ENCODE measurements around the gene HES7.

HES7 gene

DNA sequence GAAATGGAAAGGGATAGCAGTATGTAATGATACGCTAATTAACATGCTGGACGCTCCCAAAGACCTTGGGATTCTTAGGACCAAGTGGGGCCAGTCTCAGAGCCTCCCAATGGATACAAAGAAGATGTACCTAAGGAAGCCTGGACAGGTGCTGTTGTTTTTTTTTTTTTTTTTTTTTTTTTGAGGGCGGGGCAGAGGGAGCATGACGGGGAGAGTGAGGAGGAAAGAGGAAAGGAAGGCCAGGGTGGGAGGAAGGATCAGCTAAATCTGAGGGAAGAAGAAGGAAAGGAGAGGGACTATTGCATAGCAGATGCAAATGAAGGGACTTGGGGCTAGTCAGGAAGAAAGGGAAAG lies 36.3 kb upstream of the HES7 start:
- Histone ChIP-seq H3K4me3 (no peak overlapping the region), H3K27ac (peak overlapping the region; percentile 99 to 100)
- no peak for DNase-seq (ENCODE audit: low spot score)
- TF ChIP-seq, protein P1, sequence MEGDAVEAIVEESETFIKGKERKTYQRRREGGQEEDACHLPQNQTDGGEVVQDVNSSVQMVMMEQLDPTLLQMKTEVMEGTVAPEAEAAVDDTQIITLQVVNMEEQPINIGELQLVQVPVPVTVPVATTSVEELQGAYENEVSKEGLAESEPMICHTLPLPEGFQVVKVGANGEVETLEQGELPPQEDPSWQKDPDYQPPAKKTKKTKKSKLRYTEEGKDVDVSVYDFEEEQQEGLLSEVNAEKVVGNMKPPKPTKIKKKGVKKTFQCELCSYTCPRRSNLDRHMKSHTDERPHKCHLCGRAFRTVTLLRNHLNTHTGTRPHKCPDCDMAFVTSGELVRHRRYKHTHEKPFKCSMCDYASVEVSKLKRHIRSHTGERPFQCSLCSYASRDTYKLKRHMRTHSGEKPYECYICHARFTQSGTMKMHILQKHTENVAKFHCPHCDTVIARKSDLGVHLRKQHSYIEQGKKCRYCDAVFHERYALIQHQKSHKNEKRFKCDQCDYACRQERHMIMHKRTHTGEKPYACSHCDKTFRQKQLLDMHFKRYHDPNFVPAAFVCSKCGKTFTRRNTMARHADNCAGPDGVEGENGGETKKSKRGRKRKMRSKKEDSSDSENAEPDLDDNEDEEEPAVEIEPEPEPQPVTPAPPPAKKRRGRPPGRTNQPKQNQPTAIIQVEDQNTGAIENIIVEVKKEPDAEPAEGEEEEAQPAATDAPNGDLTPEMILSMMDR (IDR thresholded peaks at IDR 0.05): no peak

DNA sequence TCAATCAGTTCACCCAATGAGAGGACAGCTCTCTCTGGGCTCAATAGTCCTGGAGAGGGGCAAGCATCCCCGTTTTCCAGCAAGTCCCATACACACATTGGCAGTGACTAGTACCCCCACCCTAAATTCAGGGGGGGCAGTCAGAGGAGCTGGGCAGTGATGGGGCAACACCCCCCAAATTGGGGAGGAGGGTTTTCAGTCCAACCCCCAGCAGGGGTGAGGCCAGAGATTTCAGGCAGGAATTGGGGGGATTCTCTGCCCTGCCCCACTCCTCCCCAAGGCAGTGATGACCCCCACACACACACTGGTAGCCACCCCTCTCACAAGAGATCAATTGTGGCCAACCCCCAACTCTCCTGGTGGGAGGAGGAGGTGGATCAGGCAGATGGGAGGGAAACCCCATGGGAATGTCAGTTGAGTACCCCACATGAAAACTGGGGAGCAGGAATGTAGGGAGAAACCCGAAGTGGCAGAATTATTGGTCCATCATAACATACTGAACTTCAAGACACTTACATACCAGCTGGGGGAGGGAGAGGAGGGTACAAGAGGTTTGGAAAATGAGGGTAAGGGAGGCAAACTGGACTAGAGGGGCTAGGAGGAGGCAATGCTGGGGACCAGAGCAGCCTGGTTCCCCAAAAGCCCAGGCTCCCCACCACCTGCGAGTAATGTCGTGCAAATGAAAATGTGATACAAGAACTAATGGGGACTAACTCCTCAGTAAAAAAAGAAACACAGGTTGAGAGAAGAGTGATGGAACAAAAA lies 35.7 kb upstream of the HES7 start:
- peak; percentile 78 for DNase-seq (ENCODE audit: low spot score)
- TF ChIP-seq, protein P1 (IDR thresholded peaks at IDR 0.05): no peak
- Histone ChIP-seq H3K27ac (peak overlapping the region; percentile 37 to 100), H3K4me3 (no peak overlapping the region)

DNA sequence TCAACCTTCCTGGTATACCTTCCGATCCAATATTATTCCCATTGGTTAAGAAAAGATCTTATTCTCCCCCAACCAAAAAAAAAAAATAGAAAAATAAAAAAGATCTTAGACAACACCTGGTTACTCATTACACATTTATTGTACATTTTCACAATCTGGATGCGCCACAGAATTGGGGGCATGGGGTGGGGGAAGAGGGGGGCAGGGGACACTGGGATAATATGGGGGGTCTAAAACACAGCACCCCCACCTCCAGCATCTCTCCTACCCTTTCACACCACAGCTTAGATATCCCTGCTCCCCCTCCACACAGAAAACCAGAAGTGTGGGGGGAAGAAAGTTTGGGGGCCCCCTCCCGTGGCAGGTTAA lies 35.1 kb upstream of the HES7 start:
- Histone ChIP-seq H3K4me3 (no peak overlapping the region), H3K27ac (peak overlapping the region; percentile 37 to 100)
- TF ChIP-seq, protein P1 (IDR thresholded peaks at IDR 0.05): no peak
- no peak for DNase-seq (ENCODE audit: low spot score)

DNA sequence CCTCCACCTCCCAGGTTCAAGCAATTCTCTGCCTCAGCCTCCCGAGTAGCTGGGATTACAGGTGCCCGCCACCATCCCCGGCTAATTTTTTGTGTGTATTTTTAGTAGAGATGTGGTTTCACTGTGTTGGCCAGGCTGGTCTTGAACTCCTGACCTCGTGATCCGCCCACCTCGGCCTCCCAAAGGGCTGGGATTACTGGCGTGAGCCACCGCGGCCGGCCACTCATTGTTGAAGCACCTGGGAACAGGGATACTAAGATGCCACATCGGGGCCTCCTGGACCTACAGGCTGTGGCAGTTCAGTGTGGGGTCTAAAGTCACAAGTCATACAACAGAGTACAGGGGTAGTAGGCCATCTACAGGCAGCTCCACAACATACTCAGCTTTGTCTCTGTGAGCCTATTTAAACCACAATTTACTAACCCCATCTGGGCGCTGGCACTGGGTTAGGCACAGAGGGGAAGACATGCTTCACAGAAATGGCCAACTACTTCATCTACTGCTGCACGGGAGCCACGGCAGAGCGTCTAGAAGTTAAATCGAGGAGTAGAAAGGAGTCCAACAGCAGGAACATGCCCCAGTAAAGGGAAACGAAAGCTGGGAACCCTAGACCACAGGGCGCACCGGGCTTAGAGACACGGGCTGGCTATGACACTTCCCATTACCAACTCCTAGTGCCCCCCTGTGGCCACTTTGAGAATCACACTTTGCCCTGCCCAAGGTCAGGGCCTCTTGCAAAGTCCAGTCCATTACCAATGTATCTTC lies 34.5 kb upstream of the HES7 start:
- Histone ChIP-seq H3K4me3 (peak overlapping the region; percentile 52), H3K27ac (peak overlapping the region; percentile 96 to 100)
- TF ChIP-seq, protein P1 (IDR thresholded peaks at IDR 0.05): peak; percentile 87
- DNase-seq (ENCODE audit: low spot score): peak; percentile 93

DNA sequence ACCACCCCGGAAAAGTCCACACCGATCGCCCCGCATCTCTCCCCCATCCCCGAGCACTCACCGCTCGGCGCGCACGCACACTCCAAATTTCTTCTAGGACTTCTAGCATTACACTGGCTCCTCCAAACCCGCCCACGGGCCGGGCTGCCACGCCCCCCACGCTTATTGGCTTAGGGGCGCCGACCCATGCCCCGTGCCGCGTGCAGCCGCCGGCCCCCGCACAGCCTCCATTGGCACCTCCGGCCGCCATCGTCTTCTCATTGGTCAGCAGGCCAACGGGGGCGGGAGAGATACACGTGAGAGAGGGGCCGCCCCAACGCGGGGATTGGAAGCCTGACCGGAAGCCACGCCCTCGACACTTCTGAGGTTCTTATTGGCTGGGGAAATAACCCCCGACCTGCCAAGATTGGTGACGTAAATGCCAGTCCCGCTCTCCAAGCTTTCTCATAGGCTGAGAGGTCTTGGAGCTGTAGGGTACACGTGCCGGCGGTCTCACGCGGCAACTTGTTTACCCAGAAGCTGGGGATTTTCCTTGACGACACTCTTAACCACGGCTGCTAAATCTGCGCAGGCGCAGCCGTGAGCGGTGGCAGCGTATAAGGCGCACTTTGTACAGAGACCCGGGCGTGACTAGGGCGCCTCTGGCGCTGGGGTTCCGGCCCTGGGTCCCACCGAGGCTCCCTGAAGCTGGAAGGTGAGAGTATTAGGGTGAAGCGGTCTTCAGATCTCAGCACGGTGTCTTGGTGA lies 32.5 kb upstream of the HES7 start:
- DNase-seq (ENCODE audit: low spot score): peak; percentile 100
- Histone ChIP-seq H3K4me3 (peak overlapping the region; percentile 73), H3K27ac (peak overlapping the region; percentile 96 to 100)
- TF ChIP-seq, protein P1 (IDR thresholded peaks at IDR 0.05): no peak

DNA sequence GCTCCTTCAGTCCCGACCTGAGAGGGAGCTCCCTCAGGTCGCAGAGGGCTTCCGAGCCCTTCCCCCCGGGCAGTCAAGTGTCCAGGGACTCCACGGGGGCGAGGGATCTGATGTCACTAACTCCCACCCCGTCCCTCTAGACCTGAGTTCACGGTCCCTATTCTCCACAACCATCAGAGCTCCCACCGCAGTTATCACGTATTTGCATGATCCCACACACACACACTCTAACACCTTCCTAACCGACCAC lies 32.0 kb upstream of the HES7 start:
- DNase-seq (ENCODE audit: low spot score): no peak

More for the DNA sequence above, 32.0 kb upstream of the HES7 start:
- H3K27ac ChIP-seq: peak overlapping the region; percentile 96 to 100
- H3K4me3 ChIP-seq: peak overlapping the region; percentile 73
- TF ChIP-seq, protein P1 (IDR thresholded peaks at IDR 0.05): no peak

Measured in coronary artery (tissue), 2 donors.